Right ventricle myocardium superior (tissue), 1 donor: ENCODE measurements around the gene GNG7. TPM values are rescaled to one million over a fixed set of nuclear protein-coding genes. Genes with fewer than 3 reads are reported as not detected.
"Not testable (repeated sequence)": the region's sequence is repeated elsewhere in the genome, so short reads cannot be mapped to it uniquely, and the experiment has no call there.

Experiments
- ATAC-seq: fragments of 200-7000 bp; cut with Tn5 transposase; one replicate; pipeline ENCODE4 v1.9.1; 2020; ENCODE audit warnings: mild to moderate bottlenecking; ENCODE audit not compliant: poor library complexity
- DNase-seq: peaks from one replicate; pipeline ENCODE4 v3.0.0-alpha.2; 2020
- intact Hi-C: fragments of 100-400 bp; cut with DNase I; formaldehyde crosslinking; loops from one replicate; pipeline ENCODE4 v1.11.2; 2022
- total RNA-seq: library from RNA; stranded (reverse); fragmentation: NEBNext Ultra II Directional; extraction: Animal tissue kit (Norgen Biotek cat#: 25700); gene quantifications from one replicate; pipeline ENCODE4 v1.2.1, GENCODE V29; 2021
- donor health status: DM: no; HTN: yes; CAD: no; lungs with severe emphysema.

Gene GNG7
- total RNA-seq, 1 donor from 2014 or later, result 35.2 TPM

DNA sequence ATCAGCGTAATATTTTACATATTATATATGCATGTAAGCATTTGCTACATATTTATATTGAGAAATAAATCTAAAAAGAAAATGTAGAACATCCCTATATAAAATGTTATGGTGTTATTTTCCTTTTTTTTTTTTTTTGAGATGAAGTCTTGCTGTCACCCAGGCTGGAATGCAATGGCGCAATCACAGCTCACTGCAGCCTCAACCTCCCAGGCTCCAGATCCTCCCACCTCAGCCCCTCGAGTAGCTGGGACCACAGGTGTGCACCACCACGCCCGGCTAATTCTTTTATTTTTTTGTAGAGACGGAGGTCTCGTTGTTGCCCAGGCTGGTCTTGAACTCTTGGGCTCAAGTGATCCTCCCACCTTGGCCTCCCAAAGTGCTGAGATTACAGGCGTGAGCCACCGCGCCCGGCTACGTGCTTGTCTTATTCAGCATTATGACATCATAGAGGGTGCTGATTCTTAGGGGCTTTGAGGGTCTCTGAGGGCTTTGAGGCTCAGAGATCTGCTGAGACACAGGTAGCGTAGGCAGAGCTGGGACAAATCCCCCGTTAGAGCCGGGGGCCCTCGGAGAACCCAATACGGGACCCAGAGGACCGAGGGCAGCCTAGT is 124.7 kb downstream of the GNG7 start:
- intact Hi-C loops, result loop anchor here (2.0 to 5.0 kb wide), 2 partner anchors 36 to 101 kb away; partner anchors contain the start of gene GADD45B
- peak; percentile 46 for DNase-seq
- no peak for ATAC-seq

DNA sequence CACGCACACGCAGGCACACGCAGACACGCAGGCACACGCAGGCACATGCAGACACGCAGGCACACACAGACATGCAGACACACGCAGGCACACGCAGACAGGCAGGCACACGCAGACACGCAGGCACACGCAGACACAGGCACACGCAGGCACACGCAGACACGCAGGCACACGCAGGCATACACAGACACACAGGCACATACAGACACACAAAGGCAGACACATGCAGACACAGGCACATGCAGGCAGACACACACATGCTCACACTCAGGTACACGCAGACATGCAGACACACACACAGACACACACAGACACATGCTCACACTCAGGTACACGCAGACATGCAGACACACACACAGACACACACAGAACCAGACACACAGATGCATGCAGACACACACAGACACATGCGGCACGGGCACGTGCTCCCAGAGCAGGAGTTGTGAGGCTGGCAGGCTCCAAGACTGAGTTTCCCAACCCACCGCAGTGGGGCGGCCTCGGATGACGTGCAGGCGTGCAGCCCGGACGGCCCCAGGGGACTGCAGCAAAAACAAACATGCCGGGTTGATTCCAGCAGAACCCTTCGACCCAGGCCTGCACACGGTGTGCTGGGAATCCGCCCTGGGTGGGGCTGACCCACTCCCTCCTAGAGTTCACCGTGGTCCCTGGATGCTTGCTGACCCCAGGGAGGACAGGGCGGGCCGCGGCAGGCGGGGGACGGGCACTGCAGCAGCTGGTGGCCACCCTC is 126.6 kb downstream of the GNG7 start:
- ATAC-seq, result peak; percentile 52
- peak; percentile 92 for DNase-seq
- intact Hi-C loops, result loop anchor here (5.0 kb wide), 1 partner anchor 34 kb away; no protein-coding TSS in a partner anchor

DNA sequence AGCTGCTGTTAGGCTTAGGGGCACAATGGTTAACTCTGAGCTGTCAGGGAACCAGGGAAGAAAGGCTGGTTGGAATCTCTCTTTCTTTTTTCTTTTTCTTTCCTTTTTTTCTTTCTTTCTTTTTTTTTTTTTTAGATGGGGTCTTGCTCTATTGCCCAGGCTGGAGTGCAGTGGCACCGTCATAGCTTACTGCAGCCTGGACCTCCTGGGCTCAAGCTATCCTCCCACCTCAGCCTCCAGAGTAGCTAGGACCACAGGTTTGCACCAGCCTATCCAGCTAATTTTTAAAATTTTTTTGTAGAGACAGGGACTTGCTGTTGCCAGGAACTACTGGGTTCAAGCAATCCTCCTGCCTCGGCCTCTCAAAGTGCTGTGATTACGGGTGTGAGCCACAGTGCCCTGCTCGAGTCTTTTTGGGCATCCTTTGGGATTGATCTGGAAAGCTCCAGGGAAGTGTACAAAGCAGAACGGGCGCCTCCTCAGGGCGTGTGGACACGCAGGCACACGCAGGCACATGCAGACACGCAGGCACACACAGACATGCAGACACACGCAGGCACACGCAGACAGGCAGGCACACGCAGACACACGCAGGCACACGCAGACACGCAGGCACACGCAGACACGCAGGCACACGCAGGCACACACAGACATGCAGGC is 127.4 kb downstream of the GNG7 start:
- DNase-seq, result peak; percentile 9
- intact Hi-C loops, result loop anchor here (5.0 kb wide), 1 partner anchor 33 kb away; no protein-coding TSS in a partner anchor
- ATAC-seq, result no peak

DNA sequence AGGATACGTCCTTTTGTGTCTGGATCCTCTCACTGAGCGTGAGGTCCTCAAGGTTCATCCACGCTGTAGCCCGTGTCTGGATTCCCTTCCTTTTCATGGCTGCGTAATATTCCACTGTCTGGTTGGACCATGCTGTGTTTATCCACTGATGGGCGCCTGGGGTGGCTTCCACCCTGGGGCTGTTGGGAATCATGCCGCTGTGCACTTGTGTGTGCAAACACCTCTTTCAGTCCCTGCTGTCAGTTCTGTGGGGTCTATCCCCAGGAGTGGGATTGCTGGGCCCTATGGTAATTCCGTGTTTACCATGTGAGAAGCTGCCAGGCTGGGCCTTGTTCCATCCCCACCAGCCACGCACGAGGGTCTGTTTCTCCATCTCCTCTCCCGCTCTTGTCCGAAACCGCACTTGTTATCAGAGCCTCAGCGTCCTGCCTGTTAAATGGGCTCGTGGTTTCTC is 128.0 kb downstream of the GNG7 start:
- no peak for DNase-seq
- intact Hi-C loops, result no loop called here
- no peak for ATAC-seq

DNA sequence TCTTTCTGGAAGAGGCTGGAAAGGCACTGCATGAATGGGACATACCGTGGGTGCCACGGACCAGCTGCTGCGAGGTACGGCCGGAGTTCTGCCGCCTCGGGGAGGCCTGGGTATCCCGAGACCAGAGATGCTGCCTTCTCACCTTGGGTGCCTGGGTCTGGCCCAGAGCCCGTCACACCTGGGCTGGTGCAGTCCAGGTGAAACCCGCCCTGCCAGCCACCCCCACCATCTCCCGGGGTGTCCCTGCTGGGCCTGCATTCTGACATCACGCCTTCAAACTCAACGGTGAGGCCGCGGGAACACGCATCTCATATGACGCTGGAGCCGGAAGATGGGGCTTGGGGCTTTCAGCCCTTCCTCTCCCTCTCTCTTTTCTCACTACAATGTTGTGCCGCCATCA is 128.6 kb downstream of the GNG7 start:
- intact Hi-C loops, result no loop called here
- ATAC-seq (no peak), DNase-seq (no peak)

DNA sequence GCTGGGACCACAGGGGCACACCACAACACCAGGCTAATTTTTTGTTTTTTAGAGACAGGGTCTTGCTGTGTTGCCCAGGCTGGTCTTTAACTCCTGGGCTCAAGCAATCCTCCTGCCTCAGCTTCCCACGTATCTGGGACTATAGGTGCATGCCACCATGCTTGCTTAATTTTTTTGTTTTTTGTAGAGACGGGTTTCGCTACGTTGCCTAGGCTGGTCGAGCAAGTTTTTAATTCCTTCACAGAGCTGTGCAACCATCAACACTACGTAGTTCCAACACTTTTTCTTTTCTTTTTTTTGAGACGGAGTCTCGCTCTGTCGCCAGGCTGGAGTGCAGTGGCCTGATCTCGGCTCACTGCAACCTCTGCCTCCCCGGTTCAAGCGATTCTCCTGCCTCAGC is 130.3 kb downstream of the GNG7 start:
- intact Hi-C loops, ATAC-seq, DNase-seq: not testable (repeated sequence)

DNA sequence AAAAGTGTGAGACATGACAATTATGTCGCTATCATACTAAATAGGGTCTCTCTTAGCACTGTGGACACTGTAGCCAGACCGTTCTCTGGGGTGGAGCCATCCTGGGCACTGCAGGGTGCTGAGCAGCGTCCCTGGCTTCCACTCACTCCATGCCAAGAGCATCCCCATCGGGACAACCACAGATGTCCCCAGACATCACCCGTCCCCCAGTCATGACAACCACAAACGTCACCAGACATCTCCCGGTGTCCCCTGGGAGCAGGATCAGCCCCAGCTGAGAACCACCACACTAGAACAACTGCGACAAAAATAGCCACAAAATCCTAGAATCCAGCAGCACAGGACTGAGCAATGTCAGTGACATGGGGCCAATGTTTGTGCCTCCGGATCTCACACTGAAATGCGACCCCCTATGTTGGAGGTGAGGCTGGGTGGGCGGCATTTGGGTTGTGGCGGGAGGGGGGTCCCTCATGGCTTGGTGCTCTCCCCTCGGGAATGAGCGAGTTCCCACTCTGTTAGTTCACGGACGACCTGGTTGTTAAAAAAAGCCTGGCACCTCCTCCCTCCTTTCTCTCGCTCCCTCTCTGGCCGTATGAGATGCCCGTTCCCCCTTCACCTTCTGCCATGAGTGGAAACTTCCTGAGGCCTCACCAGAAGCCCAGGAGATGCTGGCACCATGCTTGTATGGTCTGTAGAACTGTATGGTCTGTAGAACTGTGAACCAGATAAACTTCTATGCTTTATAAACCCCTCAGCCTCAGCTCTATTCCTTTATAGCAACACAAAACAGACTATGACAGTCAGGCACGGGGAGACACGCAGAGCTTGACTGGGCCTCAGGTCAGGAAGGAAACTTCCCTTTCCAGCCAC is 132.7 kb downstream of the GNG7 start:
- ATAC-seq (no peak), DNase-seq (peak; percentile 37)
- intact Hi-C loops, result no loop called here

DNA sequence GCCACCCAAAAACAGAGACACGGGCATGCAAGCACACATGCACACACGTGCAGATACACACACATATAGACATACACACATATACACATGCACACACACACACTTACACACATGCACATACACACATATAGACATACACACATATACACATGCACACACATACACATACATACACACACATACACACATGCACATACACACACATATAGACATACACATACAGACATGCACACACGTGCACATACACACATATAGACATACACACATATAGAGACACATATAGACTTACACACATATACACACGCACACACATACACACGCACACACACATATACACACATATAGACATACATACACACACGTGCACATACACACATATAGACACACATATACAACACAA is 134.5 kb downstream of the GNG7 start:
- DNase-seq (no peak), ATAC-seq (no peak)
- intact Hi-C loops, result no loop called here

DNA sequence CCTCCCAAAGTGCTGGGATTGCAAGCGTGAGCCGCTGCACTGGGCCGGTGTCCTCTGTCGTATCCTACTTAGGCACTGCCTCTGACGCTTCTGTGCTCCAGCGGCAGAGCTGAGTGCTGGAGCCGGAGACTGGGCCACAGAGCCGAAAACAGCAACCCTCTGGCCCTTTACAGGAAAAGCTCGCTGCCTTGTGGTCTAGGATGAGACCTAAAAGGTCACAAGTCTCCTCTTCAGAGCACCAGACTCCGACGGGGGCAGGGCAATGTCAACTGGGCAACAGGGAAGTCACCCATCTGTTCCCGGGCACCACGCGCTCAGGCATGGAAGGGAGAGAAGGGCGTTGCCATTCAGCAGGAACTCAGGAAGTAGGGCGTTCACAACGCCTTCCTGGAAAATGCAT is 134.9 kb downstream of the GNG7 start:
- peak; percentile 84 for DNase-seq
- intact Hi-C loops, result no loop called here

DNA sequence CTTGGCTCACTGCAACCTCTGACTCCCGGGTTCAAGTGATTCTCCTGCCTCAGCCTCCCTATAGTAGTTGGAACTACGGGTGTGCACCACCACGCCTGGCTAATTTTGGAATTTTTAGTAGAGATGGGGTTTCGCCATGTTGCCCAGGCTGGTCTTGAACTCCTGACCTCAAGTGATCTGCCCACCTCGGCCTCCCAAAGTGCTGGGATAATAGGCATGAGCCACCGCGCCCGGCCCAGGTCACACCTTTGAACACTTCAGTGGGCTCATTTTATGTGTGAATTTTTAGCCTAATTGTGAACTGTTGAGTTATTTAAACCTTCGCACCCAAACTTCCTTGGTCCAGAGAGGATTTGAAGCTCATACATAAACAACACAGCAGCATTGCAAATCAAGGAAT is 138.9 kb downstream of the GNG7 start:
- intact Hi-C loops, ATAC-seq: not testable (repeated sequence)
- DNase-seq, result peak; percentile 6

More for the DNA sequence above, 134.9 kb downstream of the GNG7 start:
- ATAC-seq, result peak; percentile 81

DNA sequence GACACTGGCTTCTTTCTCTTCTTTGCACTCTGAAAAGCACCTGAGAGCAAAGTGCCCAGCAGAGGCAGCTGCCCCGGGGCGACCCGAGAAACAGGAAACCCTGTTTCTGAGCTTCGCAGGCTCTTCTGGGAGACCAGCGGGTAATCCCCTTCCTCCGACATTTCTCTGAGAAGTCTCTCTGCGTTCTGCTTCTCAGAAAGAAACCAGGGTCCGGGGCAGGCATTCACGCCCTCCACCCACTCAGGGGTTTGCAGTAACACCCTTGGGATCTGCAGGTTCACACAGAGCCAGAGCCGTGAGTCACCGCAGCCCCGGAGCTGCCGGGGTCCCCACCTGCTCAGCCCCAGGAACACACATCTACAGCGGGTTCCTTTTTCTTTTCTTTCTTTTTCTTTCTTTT is 140.6 kb downstream of the GNG7 start:
- DNase-seq (peak; percentile 37), ATAC-seq (no peak)
- intact Hi-C loops, result no loop called here

DNA sequence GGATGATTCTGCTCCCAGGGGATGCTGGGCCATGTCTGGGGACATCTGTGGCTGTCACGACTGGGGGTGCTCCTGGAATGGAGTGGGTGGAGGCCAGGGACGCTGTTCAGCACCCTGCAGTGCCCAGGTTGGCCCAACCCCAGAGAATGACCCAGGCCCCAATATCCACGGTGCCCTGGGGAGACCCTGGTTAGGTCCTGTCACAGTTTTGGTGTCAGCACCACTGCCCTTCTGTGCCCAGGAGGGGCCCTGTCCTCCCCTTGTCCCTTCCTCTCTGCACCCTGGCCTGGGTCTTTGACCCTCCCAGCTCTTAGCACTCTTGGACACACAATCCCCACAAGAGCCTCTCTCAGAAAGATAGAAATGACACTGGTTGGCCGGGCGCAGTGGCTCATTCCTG is 141.3 kb downstream of the GNG7 start:
- ATAC-seq (no peak), DNase-seq (peak; percentile 8)
- intact Hi-C loops, result no loop called here

DNA sequence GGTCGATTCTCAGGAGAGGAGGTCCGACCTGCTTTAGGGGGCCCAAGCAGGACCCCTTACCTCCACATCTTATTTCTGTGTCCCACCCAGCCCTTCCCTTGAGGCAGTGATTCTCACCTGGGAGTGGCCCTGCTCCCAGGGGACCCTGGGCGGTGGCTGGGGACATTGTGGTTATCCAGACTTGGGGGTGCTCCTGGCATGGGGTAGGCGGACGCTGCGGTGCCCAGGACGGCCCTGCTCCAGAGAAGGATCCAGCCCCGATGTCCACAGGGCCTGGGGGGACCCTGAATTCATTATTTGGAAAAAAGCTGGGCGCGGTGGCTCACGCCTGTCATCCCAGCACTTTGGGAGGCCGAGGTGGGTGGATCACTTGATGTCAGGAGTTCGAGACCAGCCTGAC is 142.1 kb downstream of the GNG7 start:
- no peak for ATAC-seq
- peak; percentile 30 for DNase-seq
- intact Hi-C loops, result no loop called here

DNA sequence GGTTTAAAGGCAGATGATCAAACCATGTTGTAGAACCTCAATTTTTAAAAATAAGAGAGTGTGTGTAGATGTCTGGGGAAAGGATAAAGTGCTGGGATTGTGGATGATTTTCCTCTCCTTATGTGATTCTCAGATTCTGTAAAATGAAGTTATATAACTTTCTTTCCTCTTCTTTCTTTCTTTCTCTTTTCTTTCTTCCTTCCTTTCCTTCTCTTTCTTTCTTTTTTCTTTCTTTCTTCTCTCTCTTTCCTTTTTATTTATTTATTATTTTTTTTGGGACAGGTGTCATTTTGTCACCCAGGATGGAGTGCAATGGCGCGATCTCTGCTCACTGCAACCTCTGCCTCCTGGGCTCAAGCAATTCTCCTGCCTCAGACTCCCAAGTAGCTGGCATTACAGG is 144.0 kb downstream of the GNG7 start:
- no peak for DNase-seq
- no peak for ATAC-seq
- intact Hi-C loops, result no loop called here

DNA sequence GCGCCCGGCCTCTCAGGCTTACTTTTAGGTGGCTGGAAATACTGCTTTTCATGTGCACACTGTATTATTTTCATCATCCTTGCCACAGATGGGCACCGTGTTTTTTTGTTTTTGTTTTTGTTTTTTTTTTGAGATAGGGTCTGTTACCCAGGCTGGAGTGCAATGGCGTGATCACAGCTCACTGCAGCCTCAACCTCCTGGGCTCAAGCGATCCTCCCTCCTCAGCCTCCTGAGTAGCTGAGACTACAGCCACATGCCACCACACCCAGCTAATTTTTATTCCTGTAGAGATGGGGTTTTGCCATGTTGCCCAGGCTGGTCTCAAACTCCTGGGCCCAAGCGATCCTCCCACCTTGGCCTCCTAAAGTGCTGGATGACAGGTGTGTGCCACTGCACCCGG is 144.4 kb downstream of the GNG7 start:
- peak; percentile 8 for DNase-seq
- ATAC-seq, intact Hi-C loops: not testable (repeated sequence)

DNA sequence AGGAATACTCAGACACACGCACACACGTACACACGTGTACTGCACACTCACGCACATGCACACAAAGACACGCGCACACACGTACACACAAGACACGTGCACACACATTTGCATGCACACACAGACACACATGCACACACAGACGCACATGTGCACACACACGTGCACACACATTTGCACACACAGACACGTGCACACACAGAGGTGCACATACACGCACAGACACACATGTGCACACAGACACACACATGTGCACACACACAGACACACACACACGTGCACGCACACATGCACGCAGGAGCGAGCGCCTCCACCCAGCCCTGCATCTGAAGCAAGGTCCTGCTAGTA is 145.4 kb downstream of the GNG7 start:
- DNase-seq (no peak), ATAC-seq (no peak)
- intact Hi-C loops, result no loop called here

DNA sequence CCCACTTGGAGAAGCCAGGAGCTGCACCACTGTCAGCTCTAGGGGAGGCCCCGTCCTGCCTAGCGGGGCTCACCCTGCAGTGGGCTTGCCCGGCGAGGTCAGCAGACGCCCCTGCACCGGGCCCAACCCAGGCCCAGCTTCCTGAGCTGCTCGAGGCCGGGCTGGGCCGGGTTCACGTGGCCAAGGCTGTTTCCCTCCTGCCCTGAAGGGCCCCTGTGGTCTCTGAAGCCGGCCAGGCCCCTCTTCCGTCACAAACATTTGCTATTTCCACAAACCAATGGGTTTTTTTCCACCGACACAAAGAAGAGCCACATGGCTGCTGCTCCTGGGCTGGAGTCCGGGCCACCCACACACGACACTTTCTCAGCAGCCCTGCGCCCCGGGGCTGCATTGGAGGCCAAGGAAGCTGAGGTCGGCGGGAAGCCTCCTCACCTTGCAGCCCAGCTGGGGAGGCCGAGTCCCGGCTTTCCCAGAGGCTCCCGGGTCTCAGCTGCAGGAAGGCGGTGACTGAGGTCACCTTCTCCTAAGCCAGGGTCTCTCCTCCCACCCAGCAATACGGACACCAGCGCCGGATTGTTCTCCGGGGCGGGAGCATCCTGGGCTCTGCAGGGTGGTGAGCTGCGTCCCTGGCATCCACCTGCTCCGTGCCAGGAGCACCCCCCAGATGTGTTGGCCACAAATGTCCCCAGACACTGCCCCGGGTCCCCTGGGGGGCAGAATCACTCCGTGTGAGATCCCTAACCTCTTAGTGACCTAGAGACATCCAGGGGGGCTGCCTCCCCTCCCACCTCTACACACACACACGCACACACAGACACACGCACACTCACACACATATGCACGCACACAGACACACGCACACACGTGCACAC is 146.0 kb downstream of the GNG7 start:
- ATAC-seq (peak; percentile 36), DNase-seq (peak; percentile 36)
- intact Hi-C loops, result no loop called here
